NB4 (cell line): ENCODE results near the gene SYNDIG1.

Experiments used
- CTCF ChIP-seq: IDR thresholded peaks from one replicate; pipeline ENCODE4 v1.5.1; 2012; ENCODE audit warnings: low read depth, low read length
- POLR2A ChIP-seq: IDR thresholded peaks from 2 replicates; pipeline ENCODE4 v1.6.1; 2011; ENCODE audit warnings: mild to moderate bottlenecking; ENCODE audit not compliant: insufficient read length; ENCODE audit errors: extremely low read depth

- TF ChIP-seq CTCF (no peak), POLR2A (no peak)
These were observed 145.9 kb downstream of the SYNDIG1 start for GRCh38 chr20:24615353-24615752.
